Panc1 (cell line): ENCODE measurements around the gene KIF18B. TPM values are rescaled to one million over a fixed set of nuclear protein-coding genes. Genes with fewer than 3 reads are reported as not detected.
A peak's percentile ranks its signal among the peaks of the same experiment; 100 is the strongest.

Experiments
- ATAC-seq: fragments of 200-7000 bp; cut with Tn5 transposase; 2 replicates; pipeline ENCODE4 v1.9.1; 2020; ENCODE audit warnings: mild to moderate bottlenecking, moderate library complexity
- BruUV-seq: library from RNA; stranded (reverse); fragments of 400-500 nt; replicated peaks from 2 replicates; lab custom pipeline; 2021; lab: Mats Ljungman, UMichigan
- CTCF ChIA-PET: fragments of 300-600 bp; sonication (Branson Sonifier 250); formaldehyde crosslinking; loops from one replicate; lab custom pipeline; 2022; ENCODE audit warnings: antibody characterized with exemption; lab: Charles Lee
- POLR2A ChIA-PET: fragments of 300-600 bp; sonication (Branson Sonifier 250); formaldehyde crosslinking; loops from one replicate; lab custom pipeline; 2022; ENCODE audit warnings: antibody characterized with exemption; lab: Charles Lee
- DNase-seq: peaks from one replicate; pipeline ENCODE4 v3.0.0-alpha.2; 2010; ENCODE audit warnings: low read depth, low spot score
- H3K27ac ChIP-seq: 2 replicates; pipeline ENCODE4 v1.5.1; 2011; ENCODE audit warnings: mild to moderate bottlenecking, low read length, inconsistent platforms
- H3K27me3 ChIP-seq: fragments of 200-500 bp; sonication (Bioruptor generic); 2 replicates; pipeline ENCODE4 v1.6.0; 2014; ENCODE audit warnings: low read length, inconsistent platforms; ENCODE audit not compliant: control insufficient read depth, insufficient read depth
- H3K36me3 ChIP-seq: fragments of 200-500 bp; sonication (Bioruptor generic); 2 replicates; pipeline ENCODE4 v1.5.1; 2014; ENCODE audit warnings: inconsistent platforms, mild to moderate bottlenecking, low read length, moderate library complexity; ENCODE audit not compliant: control insufficient read depth, insufficient read depth
- H3K4me1 ChIP-seq: 2 replicates; pipeline ENCODE4 v1.5.1; 2011; ENCODE audit warnings: inconsistent platforms, mild to moderate bottlenecking, low read length, moderate library complexity; ENCODE audit not compliant: control insufficient read depth, insufficient read depth
- H3K4me3 ChIP-seq, 2 experiments: 2 replicates each; pipeline ENCODE4 v1.5.1; 2011 to 2012; ENCODE audit warnings: low read depth in 2 of 2, low read length in 2 of 2, mild to moderate bottlenecking in 2 of 2, inconsistent platforms in 1 of 2, moderate library complexity in 1 of 2
- H3K9me3 ChIP-seq: fragments of 200-500 bp; sonication (Bioruptor generic); 2 replicates; pipeline ENCODE4 v1.5.1; 2014; ENCODE audit warnings: low read depth, mild to moderate bottlenecking, inconsistent platforms, low read length, moderate library complexity; ENCODE audit not compliant: control insufficient read depth, insufficient read depth
- POLR2AphosphoS5 ChIP-seq: IDR thresholded peaks from 2 replicates; pipeline ENCODE4 v1.6.1; 2012; ENCODE audit warnings: mild to moderate bottlenecking, low read depth, low read length, moderate library complexity
- REST ChIP-seq, 2 experiments: IDR thresholded peaks; 2 replicates each; pipeline ENCODE4 v1.6.1; 2011 to 2012; ENCODE audit warnings: low read depth in 2 of 2, control low read depth in 1 of 2, low read length in 1 of 2, mild to moderate bottlenecking in 1 of 2, moderate library complexity in 1 of 2; ENCODE audit not compliant: insufficient read depth in 1 of 2
- SIN3A ChIP-seq: IDR thresholded peaks from 2 replicates; pipeline ENCODE4 v1.6.1; 2012; ENCODE audit warnings: low read depth, mild to moderate bottlenecking, low read length, moderate library complexity, borderline replicate concordance; ENCODE audit not compliant: insufficient read depth
- TCF7L2 ChIP-seq: IDR thresholded peaks from 2 replicates; pipeline ENCODE4 v1.6.1; 2011; ENCODE audit warnings: mild to moderate bottlenecking, low read depth, low read length, inconsistent platforms
- in situ Hi-C: cut with HindIII; loops from 2 replicates; pipeline ENCODE4 v1.10.0; 2016; ENCODE audit warnings: low sequenced_read_pairs, low pct_unique_long_range_greater_than_20kb
- intact Hi-C: fragments of 100-400 bp; cut with micrococcal nuclease; formaldehyde crosslinking; loops from one replicate; pipeline ENCODE4 v1.10.0; 2022; ENCODE audit not compliant: unreplicated experiment
- total RNA-seq: library from RNA; stranded (reverse); gene quantifications from one replicate; pipeline ENCODE4 v1.2.1, GENCODE V29; 2021; ENCODE audit not compliant: unreplicated experiment
- TF ChIP-seq, protein P1 (sequence below): fragments of 450-650 bp; IDR thresholded peaks from 2 replicates; pipeline ENCODE4 v1.5.1; 2017; ENCODE audit warnings: mild to moderate bottlenecking

KIF18B gene
- total RNA-seq, 1 experiment from 2014 or later, result 31.3 TPM

- ATAC-seq (peak; percentile 69; the same call in 1 of the 2 replicates), DNase-seq (no peak)
- intact Hi-C loops (no loop called here), in situ Hi-C loops (no loop called here)
- no peak overlapping the region for H3K4me3 ChIP-seq
- no peaks in the 10 kb centered on the region for H3K9me3 ChIP-seq
- H3K4me1 ChIP-seq, result no peaks in the 10 kb centered on the region
- H3K36me3 ChIP-seq, result no peaks in the 10 kb centered on the region
- no peak for TF ChIP-seq TCF7L2
- TF ChIP-seq REST (IDR thresholded peaks at IDR 0.05; ENCODE audit: insufficient read depth in 1 of 2, low read depth in 2 of 2, low read length in 1 of 2), result no peak
- BruUV-seq, result no TSS peak
- ChIA-PET POLR2A (no interaction called here), CTCF (interaction anchor here (0.7 to 1.6 kb wide), 2 partner anchors 9 to 41 kb away, joined by 3 to 4 read pairs; no protein-coding TSS in a partner anchor)
- no peak overlapping the region for H3K27ac ChIP-seq
- H3K27me3 ChIP-seq, result no peaks in the 10 kb centered on the region
Observed at GRCh38 chr17:44961921-44962350, 14.4 kb upstream of the KIF18B start.

DNA sequence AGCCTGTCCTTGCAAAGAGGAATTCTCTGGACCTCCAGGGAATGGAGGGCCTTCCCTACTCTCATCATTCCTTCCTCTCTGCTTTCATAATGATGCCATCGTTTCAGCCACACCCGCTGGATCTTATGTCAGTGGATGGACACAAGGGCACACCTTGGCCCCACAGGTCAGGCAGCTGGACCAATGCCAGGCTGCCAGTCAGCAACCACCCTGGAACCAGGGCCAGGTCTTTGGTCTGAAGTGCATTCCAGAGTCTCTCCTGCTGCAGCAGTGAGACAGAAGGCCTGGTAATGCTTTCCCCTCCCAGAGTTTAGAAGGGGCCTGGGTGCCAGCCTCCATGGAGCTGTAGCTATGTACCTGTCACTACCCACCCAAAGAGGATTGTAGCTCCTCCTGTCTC lies 13.1 kb upstream of the KIF18B start:
- DNase-seq, result no peak
- no peak for TF ChIP-seq TCF7L2
- no peak for TF ChIP-seq POLR2AphosphoS5
- TF ChIP-seq, protein P1, sequence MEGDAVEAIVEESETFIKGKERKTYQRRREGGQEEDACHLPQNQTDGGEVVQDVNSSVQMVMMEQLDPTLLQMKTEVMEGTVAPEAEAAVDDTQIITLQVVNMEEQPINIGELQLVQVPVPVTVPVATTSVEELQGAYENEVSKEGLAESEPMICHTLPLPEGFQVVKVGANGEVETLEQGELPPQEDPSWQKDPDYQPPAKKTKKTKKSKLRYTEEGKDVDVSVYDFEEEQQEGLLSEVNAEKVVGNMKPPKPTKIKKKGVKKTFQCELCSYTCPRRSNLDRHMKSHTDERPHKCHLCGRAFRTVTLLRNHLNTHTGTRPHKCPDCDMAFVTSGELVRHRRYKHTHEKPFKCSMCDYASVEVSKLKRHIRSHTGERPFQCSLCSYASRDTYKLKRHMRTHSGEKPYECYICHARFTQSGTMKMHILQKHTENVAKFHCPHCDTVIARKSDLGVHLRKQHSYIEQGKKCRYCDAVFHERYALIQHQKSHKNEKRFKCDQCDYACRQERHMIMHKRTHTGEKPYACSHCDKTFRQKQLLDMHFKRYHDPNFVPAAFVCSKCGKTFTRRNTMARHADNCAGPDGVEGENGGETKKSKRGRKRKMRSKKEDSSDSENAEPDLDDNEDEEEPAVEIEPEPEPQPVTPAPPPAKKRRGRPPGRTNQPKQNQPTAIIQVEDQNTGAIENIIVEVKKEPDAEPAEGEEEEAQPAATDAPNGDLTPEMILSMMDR, result no peak
- H3K27ac ChIP-seq, result no peak overlapping the region
- intact Hi-C loops, result no loop called here
- no peaks in the 10 kb centered on the region for H3K4me1 ChIP-seq
- no TSS peak for BruUV-seq
- no peak; the same call in 1 of the 2 replicates for ATAC-seq
- ChIA-PET POLR2A (no interaction called here), CTCF (interaction anchor here (1.6 kb wide), 1 partner anchor 40 kb away, joined by 4 read pairs; no protein-coding TSS in a partner anchor)
- in situ Hi-C loops, result no loop called here
- H3K4me3 ChIP-seq, result no peak overlapping the region
- H3K9me3 ChIP-seq, result no peaks in the 10 kb centered on the region
- H3K36me3 ChIP-seq, result no peaks in the 10 kb centered on the region
- no peaks in the 10 kb centered on the region for H3K27me3 ChIP-seq

DNA sequence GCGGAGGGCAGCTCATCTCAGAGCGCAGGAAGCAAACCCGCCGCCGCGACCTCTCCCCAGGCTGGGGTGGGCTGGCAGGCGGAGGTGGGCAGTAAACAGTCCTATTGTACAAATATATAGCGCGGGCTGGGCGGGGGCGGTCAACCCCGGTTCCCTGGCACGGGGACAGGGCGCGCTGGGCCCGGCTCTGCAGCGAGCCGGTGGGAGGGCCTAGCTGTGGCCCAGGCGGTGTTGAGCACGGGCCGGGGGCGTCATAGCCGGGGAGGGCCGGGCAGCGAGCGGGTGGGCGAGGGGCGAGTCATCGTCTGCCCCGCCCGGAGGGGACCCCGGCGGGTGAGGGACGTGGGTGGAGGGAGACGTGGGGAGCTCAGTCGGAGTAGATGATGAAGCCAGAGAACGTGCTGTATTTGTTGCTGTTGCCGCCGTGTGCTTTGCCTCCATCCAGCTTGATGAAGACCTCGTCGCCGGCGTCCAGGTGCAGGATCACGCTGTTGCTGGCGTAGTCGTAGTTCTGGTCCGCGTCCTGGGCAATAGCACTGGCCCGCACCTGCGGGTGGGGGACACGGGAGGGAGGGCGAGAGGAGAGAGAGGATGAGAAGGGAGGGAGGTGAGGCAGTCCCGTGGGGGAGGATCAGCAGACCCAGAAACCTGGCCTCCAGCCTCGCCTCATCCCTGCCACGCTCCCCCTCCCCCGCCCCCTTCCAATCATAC lies 12.4 kb upstream of the KIF18B start:
- POLR2A ChIA-PET, result no interaction called here
- Histone ChIP-seq H3K27ac (no peak overlapping the region), H3K27me3 (no peaks in the 10 kb centered on the region), H3K9me3 (no peaks in the 10 kb centered on the region), H3K36me3 (no peaks in the 10 kb centered on the region), H3K4me3 (no peak overlapping the region), H3K4me1 (no peaks in the 10 kb centered on the region)
- CTCF ChIA-PET, result interaction anchor here (0.7 kb wide), 1 partner anchor 33 kb away, joined by 5 read pairs; no protein-coding TSS in a partner anchor
- ATAC-seq (no peak), DNase-seq (no peak)
- in situ Hi-C loops, result no loop called here
- TF ChIP-seq SIN3A (no peak), REST (IDR thresholded peaks at IDR 0.05; ENCODE audit: insufficient read depth in 1 of 2, low read depth in 2 of 2, low read length in 1 of 2) (no peak), POLR2AphosphoS5 (no peak), TCF7L2 (no peak)
- TF ChIP-seq, protein P1, result no peak
- intact Hi-C loops, result no loop called here
- BruUV-seq, result no TSS peak
